H9 (cell line): Measurements from ENCODE around the gene SLC7A14. TPM values are rescaled to one million over a fixed set of nuclear protein-coding genes. Genes with fewer than 3 reads are reported as not detected.

Experiments used
- DNase-seq: peaks from one replicate; pipeline ENCODE4 v3.0.0-alpha.2; 2017
- H2AFZ ChIP-seq: one replicate; pipeline ENCODE4 v1.6.1; 2013; ENCODE audit warnings: mild to moderate bottlenecking, low read length, control low read depth, moderate library complexity
- H2AK5ac ChIP-seq: 2 replicates; pipeline ENCODE4 v1.6.1; 2013; ENCODE audit warnings: low read length, control low read depth, mixed read lengths; ENCODE audit not compliant: insufficient read length
- H2BK120ac ChIP-seq: one replicate; pipeline ENCODE4 v1.6.1; 2013; ENCODE audit warnings: low read depth, mild to moderate bottlenecking, low read length, control low read depth, inconsistent platforms; ENCODE audit not compliant: poor library complexity, severe bottlenecking
- H2BK12ac ChIP-seq: 2 replicates; pipeline ENCODE4 v1.6.1; 2013; ENCODE audit warnings: low read length, control low read depth, mixed read lengths, low read depth; ENCODE audit not compliant: insufficient read length
- H2BK15ac ChIP-seq: 2 replicates; pipeline ENCODE4 v1.6.1; 2013; ENCODE audit warnings: low read depth, low read length, control low read depth
- H2BK20ac ChIP-seq: one replicate; pipeline ENCODE4 v1.6.1; 2013; ENCODE audit warnings: low read depth, mild to moderate bottlenecking, low read length, control low read depth, inconsistent platforms; ENCODE audit not compliant: poor library complexity, severe bottlenecking
- H2BK5ac ChIP-seq: 2 replicates; pipeline ENCODE4 v1.6.1; 2013; ENCODE audit warnings: low read length, control low read depth, mixed read lengths; ENCODE audit not compliant: insufficient read length
- H3K14ac ChIP-seq: 2 replicates; pipeline ENCODE4 v1.6.1; 2013; ENCODE audit warnings: low read length, control low read depth; ENCODE audit not compliant: insufficient read depth
- H3K18ac ChIP-seq: 2 replicates; pipeline ENCODE4 v1.6.1; 2013; ENCODE audit warnings: low read depth, mild to moderate bottlenecking, mixed read lengths, low read length, control low read depth; ENCODE audit not compliant: insufficient read length
- H3K23ac ChIP-seq: 2 replicates; pipeline ENCODE4 v1.6.1; 2013; ENCODE audit warnings: low read length, control low read depth, mixed read lengths, low read depth; ENCODE audit not compliant: insufficient read length
- H3K23me2 ChIP-seq: 2 replicates; pipeline ENCODE4 v1.6.1; 2013; ENCODE audit warnings: low read depth, mild to moderate bottlenecking, mixed read lengths, low read length, control low read depth; ENCODE audit not compliant: insufficient read length, poor library complexity, severe bottlenecking
- H3K27ac ChIP-seq: 2 replicates; pipeline ENCODE4 v1.5.1; 2013; ENCODE audit warnings: low read length, control low read depth, mixed read lengths, low read depth; ENCODE audit not compliant: insufficient read length
- H3K27me3 ChIP-seq: 2 replicates; pipeline ENCODE4 v1.6.1; 2013; ENCODE audit warnings: low read length, control low read depth, inconsistent platforms; ENCODE audit not compliant: insufficient read depth
- H3K4ac ChIP-seq: 2 replicates; pipeline ENCODE4 v1.6.1; 2013; ENCODE audit warnings: low read depth, mild to moderate bottlenecking, control low read depth, inconsistent platforms, low read length, moderate library complexity
- H3K4me1 ChIP-seq: 2 replicates; pipeline ENCODE4 v1.6.1; 2013; ENCODE audit warnings: low read length, control low read depth, inconsistent platforms; ENCODE audit not compliant: insufficient read depth
- H3K4me2 ChIP-seq: 2 replicates; pipeline ENCODE4 v1.6.1; 2013; ENCODE audit warnings: low read length, control low read depth, mixed read lengths; ENCODE audit not compliant: insufficient read length, insufficient read depth
- H3K56ac ChIP-seq: 2 replicates; pipeline ENCODE4 v1.6.1; 2013; ENCODE audit warnings: low read depth, mild to moderate bottlenecking, mixed read lengths, low read length, control low read depth; ENCODE audit not compliant: insufficient read length
- H3K79me1 ChIP-seq: 2 replicates; pipeline ENCODE4 v1.6.1; 2013; ENCODE audit warnings: low read depth, mild to moderate bottlenecking, moderate library complexity, low read length, control low read depth, inconsistent platforms; ENCODE audit not compliant: insufficient read depth, poor library complexity, severe bottlenecking
- H3K79me2 ChIP-seq: 2 replicates; pipeline ENCODE4 v1.6.1; 2013; ENCODE audit warnings: low read length, control low read depth, inconsistent platforms; ENCODE audit not compliant: insufficient read depth
- H3K9ac ChIP-seq: 2 replicates; pipeline ENCODE4 v1.6.1; 2013; ENCODE audit warnings: low read length, control low read depth, mixed read lengths; ENCODE audit not compliant: insufficient read length; ENCODE audit errors: extremely low read depth
- H3K9me3 ChIP-seq: one replicate; pipeline ENCODE4 v1.6.1; 2013; ENCODE audit warnings: low read depth, low read length, inconsistent platforms; ENCODE audit not compliant: control insufficient read depth
- H3T11ph ChIP-seq: one replicate; pipeline ENCODE4 v1.6.1; 2013; ENCODE audit warnings: mild to moderate bottlenecking, low read length, control low read depth, inconsistent platforms
- H4K20me1 ChIP-seq: one replicate; pipeline ENCODE4 v1.6.1; 2013; ENCODE audit not compliant: control insufficient read depth, insufficient read length, insufficient read depth
- H4K5ac ChIP-seq: 2 replicates; pipeline ENCODE4 v1.6.1; 2013; ENCODE audit warnings: low read depth, mild to moderate bottlenecking, mixed read lengths, low read length, control low read depth; ENCODE audit not compliant: insufficient read length
- H4K8ac ChIP-seq: replicated peaks from 2 replicates; pipeline ENCODE4 v1.6.1; 2013; ENCODE audit warnings: low read length, control low read depth, mixed read lengths, low read depth; ENCODE audit not compliant: insufficient read length
- H4K91ac ChIP-seq: 2 replicates; pipeline ENCODE4 v1.6.1; 2013; ENCODE audit warnings: low read depth, mild to moderate bottlenecking, moderate library complexity, mixed read lengths, low read length, control low read depth; ENCODE audit not compliant: insufficient read length
- H3K27ac Mint-ChIP-seq, 3 experiments: 2 replicates in 2 of 3; 3 replicates in 1 of 3; pipeline ENCODE4 v1.8.0; 2020 to 2021; ENCODE audit warnings: mixed read lengths in 3 of 3, mild to moderate bottlenecking in 1 of 3, moderate library complexity in 1 of 3
- H3K27me3 Mint-ChIP-seq: 2 replicates; pipeline ENCODE4 v1.8.0; 2021; ENCODE audit warnings: low read depth, mild to moderate bottlenecking, moderate library complexity, mixed read lengths
- H3K36me3 Mint-ChIP-seq, 3 experiments: 2 replicates in 2 of 3; 3 replicates in 1 of 3; pipeline ENCODE4 v1.8.0; 2020 to 2021; ENCODE audit warnings: low read depth in 3 of 3, mixed read lengths in 3 of 3; ENCODE audit not compliant: insufficient read depth in 1 of 3
- H3K4me1 Mint-ChIP-seq, 2 experiments: 2 replicates each; pipeline ENCODE4 v1.8.0; 2020; ENCODE audit warnings: mixed read lengths in 2 of 2
- H3K4me3 Mint-ChIP-seq, 2 experiments: 2 replicates in 1 of 2; 3 replicates in 1 of 2; pipeline ENCODE4 v1.8.0; 2020 to 2021; ENCODE audit warnings: mild to moderate bottlenecking in 2 of 2, mixed read lengths in 2 of 2, moderate library complexity in 1 of 2
- H3K9me3 Mint-ChIP-seq, 2 experiments: 2 replicates in 1 of 2; 3 replicates in 1 of 2; pipeline ENCODE4 v1.8.0; 2020; ENCODE audit warnings: mild to moderate bottlenecking in 2 of 2, mixed read lengths in 2 of 2, moderate library complexity in 1 of 2
- CTCF ChIP-seq: fragments of 200-600 bp; sonication (generic); conservative IDR thresholded peaks from 3 replicates; pipeline ENCODE4 v1.8.0; 2021; ENCODE audit warnings: antibody characterized with exemption, mild to moderate bottlenecking
- WGBS: extraction: QIAGEN DNeasy Blood & Tissue Kit; methylation state at CpG from one replicate; pipeline ENCODE4 v1.1.7; 2013; ENCODE audit warnings: missing lambda C conversion rate, low lambda C conversion rate, mixed read lengths; ENCODE audit not compliant: insufficient read length; ENCODE audit errors: extremely low coverage; 5-methylcytosine and 5-hydroxymethylcytosine counted together
- total RNA-seq: library from RNA; stranded (reverse); gene quantifications from 2 replicates; pipeline ENCODE4 v1.2.1, GENCODE V29; 2021

Gene SLC7A14
- total RNA-seq, 1 experiment from 2014 or later: 0.42 TPM

DNA sequence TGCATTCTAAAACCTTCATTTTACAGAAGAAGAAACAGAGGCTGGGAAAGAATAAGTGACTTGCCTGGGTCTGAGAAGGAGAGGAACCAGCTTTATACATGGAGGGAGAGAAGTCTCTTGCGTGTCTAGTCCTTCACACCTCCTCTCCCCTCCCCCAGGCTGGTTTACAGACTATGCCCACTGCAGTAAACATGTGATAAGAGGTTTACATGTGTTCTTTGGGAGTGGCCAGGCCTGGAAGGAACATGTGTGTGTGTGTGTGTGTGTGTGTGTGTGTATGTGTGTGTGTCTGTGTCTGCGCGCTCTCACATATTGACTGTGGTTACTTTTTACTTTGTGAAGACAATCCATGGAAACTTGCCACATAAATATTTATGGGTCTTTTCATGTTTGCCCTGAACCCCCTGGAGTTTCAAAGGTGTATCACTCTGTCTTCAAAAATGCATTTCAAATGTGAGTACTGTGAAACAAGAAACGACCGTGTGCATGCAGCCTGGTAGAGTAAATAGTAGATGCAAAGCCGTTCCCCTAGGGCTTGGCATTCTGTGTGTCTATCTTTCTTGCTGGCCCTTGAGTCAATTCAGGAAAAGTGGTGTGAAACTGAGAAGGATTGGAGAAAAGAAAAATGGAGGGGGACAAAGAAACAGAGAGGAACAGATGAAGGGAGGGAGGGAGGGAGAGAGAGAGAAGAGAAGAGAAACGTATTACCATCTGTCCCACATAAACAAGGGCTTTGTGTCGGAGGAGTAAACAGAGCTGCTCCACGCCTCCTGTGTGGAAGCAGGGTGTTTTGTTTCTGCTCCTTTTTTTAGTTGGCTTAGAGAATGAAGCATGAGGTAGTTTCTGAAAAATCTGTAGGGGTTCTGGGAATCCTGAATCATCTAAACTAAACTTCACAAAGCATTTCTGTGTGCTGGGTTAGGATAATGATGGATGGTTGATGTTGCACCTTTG, 115.5 kb downstream of the SLC7A14 start:
- H2BK20ac ChIP-seq: no peak overlapping the region
- H4K8ac ChIP-seq: no peak overlapping the region
- Mint-ChIP-seq H3K36me3 (no peaks in the 10 kb centered on the region), H3K4me3 (no peak overlapping the region), H3K4me1 (peaks cover 31 to 44% of the 10 kb centered on the region in 2 experiments), H3K9me3 (no peaks in the 10 kb centered on the region), H3K27ac (peak overlapping the region in 2 of 3 experiments; percentile 1 to 71; a peak in 3 of 7 replicates), H3K27me3 (no peaks in the 10 kb centered on the region)
- H3K56ac ChIP-seq: no peak overlapping the region
- H3K9me3 ChIP-seq: no peaks in the 10 kb centered on the region
- no peak overlapping the region for H2BK12ac ChIP-seq
- DNase-seq: no peak
- WGBS: no CpG with 5 or more reads among the region's 9 CpGs
- no peak overlapping the region for H4K91ac ChIP-seq
- no peak overlapping the region for H3K18ac ChIP-seq
- H3K27ac ChIP-seq: no peak overlapping the region
- no peak overlapping the region for H2AK5ac ChIP-seq
- H2BK5ac ChIP-seq: no peak overlapping the region
- H4K20me1 ChIP-seq: no peaks in the 10 kb centered on the region
- H3K23ac ChIP-seq: no peak overlapping the region
- H3T11ph ChIP-seq: no peak overlapping the region
- H3K79me1 ChIP-seq: no peaks in the 10 kb centered on the region
- no peaks in the 10 kb centered on the region; the same call in 1 of the 2 replicates for H3K79me2 ChIP-seq
- TF ChIP-seq CTCF: no peak
- no peak overlapping the region for H2BK120ac ChIP-seq
- H3K9ac ChIP-seq: peak overlapping the region; percentile 10
- H3K4me2 ChIP-seq: no peak overlapping the region
- H3K14ac ChIP-seq: no peak overlapping the region
- H3K4me1 ChIP-seq: no peaks in the 10 kb centered on the region; the same call in 1 of the 2 replicates
- H2BK15ac ChIP-seq: no peak overlapping the region
- H3K23me2 ChIP-seq: no peaks in the 10 kb centered on the region
- no peak overlapping the region for H4K5ac ChIP-seq
- no peak overlapping the region for H2AFZ ChIP-seq
- H3K4ac ChIP-seq: no peak overlapping the region
- H3K27me3 ChIP-seq: no peaks in the 10 kb centered on the region
